Prostate gland (tissue), 1 donor: ENCODE data around the gene HIGD1A.

Experiments used
- POLR2A ChIP-seq: fragments of 450-650 bp; IDR thresholded peaks from one replicate; pipeline ENCODE4 v1.6.1; 2016; ENCODE audit warnings: antibody characterized with exemption, mild to moderate bottlenecking
- POLR2AphosphoS5 ChIP-seq: sonication (generic); formaldehyde crosslinking; IDR thresholded peaks from one replicate; pipeline ENCODE4 v1.6.1; 2017; ENCODE audit warnings: antibody characterized with exemption

DNA sequence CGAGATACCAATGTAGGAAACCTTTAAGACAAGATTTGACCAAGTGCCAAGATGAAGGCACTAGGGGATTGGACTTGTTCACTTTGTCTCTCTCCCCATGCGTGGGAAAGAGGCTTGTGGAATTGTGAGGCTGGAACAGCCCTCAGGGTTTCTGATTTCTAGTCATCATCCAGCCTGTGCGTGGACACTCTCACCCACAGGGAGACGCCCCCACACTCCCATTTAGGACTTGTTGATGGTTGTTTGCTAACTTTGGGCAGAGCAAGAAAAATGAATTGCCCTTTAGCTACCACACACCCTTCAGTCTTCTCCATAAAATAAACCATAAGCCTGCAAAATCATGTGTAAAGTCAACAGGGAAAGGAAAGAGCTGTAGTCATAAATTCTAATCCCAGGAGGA is 23.4 kb upstream of the HIGD1A start:
- TF ChIP-seq POLR2A: no peak
- TF ChIP-seq POLR2AphosphoS5: no peak
